Gastrocnemius medialis (tissue), 4 donors: ENCODE data around the gene PDLIM7. TPM values are rescaled to one million over a fixed set of nuclear protein-coding genes. Genes with fewer than 3 reads are reported as not detected.

Source experiments
- ATAC-seq, 2 donors: fragments of 150-250 bp; one replicate each; pipeline ENCODE4 v1.9.1; 2016
- DNase-seq, 2 donors: peaks; one replicate each; pipeline ENCODE4 v3.0.0-alpha.2; 2019
- H3K27ac ChIP-seq, 4 donors: fragments of 200-600 bp; sonication (generic); 1 replicate in 1 of 4; 2 replicates in 3 of 4; pipeline ENCODE4 v1.5.1; 2016 to 2018; ENCODE audit warnings: mild to moderate bottlenecking in 2 of 4, moderate library complexity in 1 of 4
- H3K27me3 ChIP-seq, 3 donors: fragments of 200-600 bp; sonication (generic) in 2 of 3; 1 replicate in 1 of 3; 2 replicates in 2 of 3; pipeline versions ENCODE4 v1.5.1 to v1.6.0; 2016 to 2019; ENCODE audit warnings: mild to moderate bottlenecking in 1 of 3, moderate library complexity in 1 of 3
- H3K36me3 ChIP-seq, 2 donors: fragments of 200-600 bp; sonication (generic) in 1 of 2; one replicate each; pipeline ENCODE4 v1.5.1; 2017 to 2018
- H3K4me1 ChIP-seq, 2 donors: fragments of 200-600 bp; sonication (generic) in 1 of 2; one replicate each; pipeline ENCODE4 v1.5.1; 2016 to 2017; ENCODE audit warnings: mild to moderate bottlenecking in 2 of 2
- H3K4me3 ChIP-seq, 4 donors: fragments of 200-600 bp; sonication (generic) in 3 of 4; 1 replicate in 1 of 4; 2 replicates in 3 of 4; pipeline ENCODE4 v1.5.1; 2016 to 2019; ENCODE audit warnings: mild to moderate bottlenecking in 2 of 4
- H3K9me3 ChIP-seq, 3 donors: fragments of 200-600 bp; sonication (generic) in 2 of 3; 1 replicate in 1 of 3; 2 replicates in 2 of 3; pipeline ENCODE4 v1.5.1; 2016 to 2019
- CTCF ChIP-seq, 5 experiments: fragments of 450-650 bp in 3 of 5; fragments of 200-600 bp in 2 of 5; sonication (generic) in 2 of 5; IDR thresholded peaks in 4 of 5; conservative IDR thresholded peaks in 1 of 5; 1 replicate in 4 of 5; 2 replicates in 1 of 5; pipeline ENCODE4 v1.5.1; 2016 to 2019; ENCODE audit warnings: antibody characterized with exemption in 5 of 5, mild to moderate bottlenecking in 3 of 5, moderate library complexity in 3 of 5
- POLR2A ChIP-seq, 2 donors: fragments of 450-650 bp; IDR thresholded peaks; one replicate each; pipeline ENCODE4 v1.6.1; 2017; ENCODE audit warnings: antibody characterized with exemption in 2 of 2, mild to moderate bottlenecking in 2 of 2, moderate library complexity in 2 of 2
- in situ Hi-C, 4 donors: fragments of 200-750 bp; cut with MboI; loops; one replicate each; pipeline versions ENCODE4 v1.15.0 to v1.8.0; 2017; ENCODE audit warnings: low sequenced_read_pairs in 4 of 4
- intact Hi-C: fragments of 100-400 bp; cut with DNase I; formaldehyde crosslinking; loops from one replicate; pipeline ENCODE4 v1.15.1; 2023; ENCODE audit warnings: low total_unique reads
- total RNA-seq, 4 donors: library from RNA; depleted of rRNA; stranded (reverse); fragments of >200 nt; gene quantifications; one replicate each; pipeline versions ENCODE4 v1.1.0 to v1.2.3, GENCODE V29; 2016

PDLIM7 gene
- total RNA-seq, 4 donors from 2014 or later, result 132 to 244 (median 220) TPM

DNA sequence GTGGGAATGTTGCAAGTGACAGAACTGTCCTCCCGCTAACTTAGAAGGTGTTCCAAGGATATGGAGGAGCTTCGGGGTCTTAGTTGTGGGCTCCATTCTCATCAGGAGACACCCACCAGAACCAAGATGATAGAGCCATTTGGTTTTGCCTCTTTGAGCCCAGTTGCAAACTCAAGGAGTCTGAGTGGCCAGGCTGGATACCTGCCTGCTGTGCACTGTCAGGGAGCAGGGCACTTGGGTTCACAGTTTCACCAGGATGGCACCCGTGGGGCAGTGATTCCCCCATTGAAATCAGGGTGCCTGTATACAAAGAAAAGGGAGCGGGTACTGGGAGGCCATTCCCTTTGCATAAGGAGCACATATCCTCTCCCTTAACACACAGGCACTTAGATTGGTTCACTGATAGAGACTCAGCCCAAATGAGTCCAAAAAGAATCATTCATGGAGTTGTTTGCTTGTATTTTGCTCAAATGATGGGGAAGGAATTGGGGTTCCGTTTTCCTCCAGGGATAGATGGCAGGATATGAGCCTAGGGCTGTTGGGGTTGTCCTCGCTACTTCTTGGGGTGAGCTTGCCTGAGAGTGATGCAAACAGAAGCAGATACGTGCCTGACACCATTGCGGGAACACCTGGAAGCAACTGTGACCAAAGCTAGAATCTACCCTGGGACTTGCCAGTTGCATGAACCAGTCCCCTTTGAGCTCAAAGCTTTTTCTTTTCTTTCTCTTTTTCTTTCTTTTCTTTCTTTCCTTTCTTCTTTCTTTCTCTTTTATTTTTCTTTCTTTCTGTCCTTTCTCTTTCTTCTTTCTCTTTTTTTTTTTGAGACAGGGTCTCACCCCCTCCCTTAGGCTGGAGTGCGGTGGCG is 52.1 kb downstream of the PDLIM7 start:
- TF ChIP-seq CTCF (IDR thresholded peaks at IDR 0.05 in 4 of 5, conservative IDR thresholded peaks at IDR 0.05 in 1 of 5) (no peak), POLR2A (IDR thresholded peaks at IDR 0.05) (no peak)
- Histone ChIP-seq H3K4me1 (peaks cover 12 to 19% of the 10 kb centered on the region in 2 donors), H3K36me3 (peaks cover 0 to 11% of the 10 kb centered on the region in 2 donors), H3K27me3 (peaks cover under 1 to 27% (median 21%) of the 10 kb centered on the region in 3 donors), H3K27ac (no peak overlapping the region), H3K4me3 (no peak overlapping the region), H3K9me3 (no peaks in the 10 kb centered on the region)
- no peak for ATAC-seq
- intact Hi-C loops, result no loop called here
- in situ Hi-C loops, result loop anchor here in 1 of 4 donors (10.0 kb wide), 1 partner anchor 50 kb away; no protein-coding TSS in a partner anchor
- no peak for DNase-seq

DNA sequence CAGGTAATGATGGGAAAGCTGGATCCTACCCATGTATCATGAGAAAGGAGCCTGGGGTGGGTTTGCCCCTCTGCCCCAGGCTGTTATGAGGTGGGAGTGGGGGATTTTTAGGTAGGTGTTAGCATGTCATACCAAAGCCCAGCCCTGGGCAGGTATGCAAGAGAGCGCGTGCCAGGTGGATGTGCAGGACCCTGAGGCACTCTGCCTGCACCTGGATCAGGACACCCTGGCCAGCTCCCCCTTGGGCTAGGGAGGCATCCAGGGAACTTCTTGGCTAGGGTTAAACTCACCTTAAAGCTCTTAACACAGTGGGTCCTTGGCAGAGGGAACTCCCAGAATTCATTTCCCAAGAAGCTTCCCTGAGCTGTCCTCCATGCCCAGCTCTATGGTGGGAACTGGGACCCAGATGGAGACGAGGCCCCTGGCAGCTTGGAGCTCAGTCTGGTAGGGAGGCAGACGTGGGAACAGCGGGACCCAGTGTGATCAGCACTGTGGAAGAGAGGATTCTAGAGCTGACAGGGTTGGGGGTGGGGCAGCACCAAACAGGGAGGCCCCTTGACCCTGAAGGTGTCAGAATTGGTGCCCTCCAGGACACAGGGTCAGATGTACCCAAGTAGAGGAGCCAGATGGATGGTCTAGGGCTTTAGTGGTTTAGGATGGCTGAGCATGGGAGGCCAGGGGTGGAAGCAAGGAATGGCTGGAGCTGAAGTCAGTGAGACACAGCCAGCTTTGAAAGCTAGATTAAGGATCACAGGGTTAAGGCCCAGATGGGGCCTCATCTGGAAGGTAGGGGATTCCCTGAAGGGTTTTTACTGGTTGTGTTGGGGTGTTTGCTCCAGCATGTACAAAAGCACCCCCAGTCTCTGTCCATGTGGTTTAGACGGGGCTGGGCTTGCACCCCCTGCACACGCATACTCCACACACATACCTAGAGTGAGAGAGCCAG is 53.0 kb downstream of the PDLIM7 start:
- peaks cover 12 to 19% of the 10 kb centered on the region in 2 donors for H3K4me1 ChIP-seq
- H3K27ac ChIP-seq, result no peak overlapping the region
- H3K36me3 ChIP-seq, result peaks cover 0 to 11% of the 10 kb centered on the region in 2 donors
- intact Hi-C loops, result no loop called here
- ATAC-seq, result no peak
- no peak overlapping the region for H3K4me3 ChIP-seq
- no peak for DNase-seq
- TF ChIP-seq CTCF (IDR thresholded peaks at IDR 0.05 in 4 of 5, conservative IDR thresholded peaks at IDR 0.05 in 1 of 5), result no peak
- TF ChIP-seq POLR2A (IDR thresholded peaks at IDR 0.05), result no peak
- in situ Hi-C loops, result loop anchor here in 1 of 4 donors (10.0 kb wide), 1 partner anchor 50 kb away; no protein-coding TSS in a partner anchor
- H3K27me3 ChIP-seq, result peaks cover 0 to 23% (median 21%) of the 10 kb centered on the region in 3 donors
- no peaks in the 10 kb centered on the region for H3K9me3 ChIP-seq

DNA sequence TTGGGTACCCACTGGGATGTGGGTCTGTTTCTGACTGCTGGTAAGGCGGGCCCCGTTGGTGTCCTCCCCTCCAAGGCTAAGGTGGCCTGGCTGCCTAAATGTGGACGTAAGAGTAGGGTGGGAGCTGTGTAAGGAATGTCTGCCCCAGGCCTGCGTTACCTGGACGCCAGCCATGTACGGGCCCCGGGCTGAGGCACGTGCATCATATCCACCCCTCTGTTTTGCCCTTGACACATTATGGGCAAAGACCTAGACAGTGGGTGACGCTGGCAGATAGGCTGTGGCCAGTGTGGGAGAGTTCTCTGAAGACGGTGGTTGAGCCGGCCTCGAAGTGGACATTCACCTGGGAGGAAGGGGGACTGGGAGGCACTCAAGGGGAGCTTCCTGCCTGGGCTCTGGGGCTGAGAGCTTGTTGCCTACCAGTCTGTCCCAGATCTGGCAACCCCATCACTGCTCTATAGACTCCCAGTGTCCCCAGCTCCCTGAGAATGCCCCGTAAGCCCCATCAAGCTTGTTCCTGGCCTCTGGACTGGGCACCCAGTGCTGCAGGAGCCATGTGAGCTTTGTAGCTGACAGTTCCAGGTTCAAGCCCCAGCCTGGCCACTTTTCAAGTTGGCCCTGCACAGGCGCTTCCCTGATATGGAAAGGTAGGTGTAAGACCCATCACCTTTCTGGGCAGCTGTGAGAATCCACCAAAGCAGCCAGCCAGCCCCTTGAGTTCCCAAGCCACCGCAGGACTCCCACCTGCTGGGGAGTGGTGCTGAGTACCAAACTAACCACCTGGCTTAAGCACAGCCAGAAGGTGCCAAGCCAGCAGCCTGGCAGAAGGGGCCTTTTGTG is 54.0 kb downstream of the PDLIM7 start:
- no peak for ATAC-seq
- no peak for DNase-seq
- H3K4me3 ChIP-seq, result no peak overlapping the region
- intact Hi-C loops (no loop called here), in situ Hi-C loops (loop anchor here in 1 of 4 donors (10.0 kb wide), 1 partner anchor 49 kb away; no protein-coding TSS in a partner anchor)
- H3K27me3 ChIP-seq, result peaks cover 0 to 13% (median 13%) of the 10 kb centered on the region in 3 donors
- H3K9me3 ChIP-seq, result no peaks in the 10 kb centered on the region
- peaks cover 12 to 19% of the 10 kb centered on the region in 2 donors for H3K4me1 ChIP-seq
- H3K36me3 ChIP-seq, result peaks cover 0 to 11% of the 10 kb centered on the region in 2 donors
- H3K27ac ChIP-seq, result no peak overlapping the region
- TF ChIP-seq POLR2A (IDR thresholded peaks at IDR 0.05), result no peak
- TF ChIP-seq CTCF (IDR thresholded peaks at IDR 0.05 in 4 of 5, conservative IDR thresholded peaks at IDR 0.05 in 1 of 5), result no peak
